Endothelial cell of umbilical vein (primary cell): Measurements from ENCODE around the gene TMEM38A. TPM values are rescaled to one million over a fixed set of nuclear protein-coding genes. Genes with fewer than 3 reads are reported as not detected.

Experiments used
- BruUV-seq: library from RNA; stranded (reverse); fragments of 400-500 nt; replicated peaks from 2 replicates; lab custom pipeline; 2021; lab: Mats Ljungman, UMichigan
- CTCF ChIA-PET: fragments of 300-600, 350-600 bp; sonication (Branson Sonifier 250); formaldehyde crosslinking; loops from one replicate; lab custom pipeline; 2021; ENCODE audit warnings: antibody characterized with exemption, inconsistent platforms; lab: Charles Lee
- POLR2A ChIA-PET: fragments of 300-600, 350-600 bp; sonication (Branson Sonifier 250); formaldehyde crosslinking; loops from one replicate; lab custom pipeline; 2021; ENCODE audit warnings: antibody characterized with exemption, inconsistent platforms; lab: Charles Lee
- DNase-seq: peaks from one replicate; pipeline ENCODE4 v3.0.0-alpha.2; 2011; ENCODE audit warnings: low read depth, low spot score
- FAIRE-seq: peaks from 2 replicates; lab custom pipeline; 2011; peaks lifted over from hg19 to GRCh38; lab: Jason Lieb, UNC
- H2AFZ ChIP-seq: 2 replicates; pipeline ENCODE4 v1.6.0; 2012; ENCODE audit warnings: low read depth, low read length, control low read depth, inconsistent platforms
- H3K27ac ChIP-seq: 2 replicates; pipeline ENCODE4 v1.5.1; 2011; ENCODE audit warnings: low read depth, mild to moderate bottlenecking, control low read depth, low read length, moderate library complexity; ENCODE audit not compliant: insufficient read depth
- H3K27me3 ChIP-seq, 2 experiments: 2 replicates each; pipeline versions ENCODE4 v1.6.0 to v1.6.1; 2011; ENCODE audit warnings: low read length in 2 of 2, mixed read lengths in 1 of 2; ENCODE audit not compliant: control insufficient read depth in 2 of 2, insufficient read depth in 2 of 2
- H3K36me3 ChIP-seq, 2 experiments: 2 replicates in 1 of 2; 3 replicates in 1 of 2; pipeline ENCODE4 v1.5.1; 2011; ENCODE audit warnings: low read length in 2 of 2, mild to moderate bottlenecking in 1 of 2, moderate library complexity in 1 of 2; ENCODE audit not compliant: control insufficient read depth in 2 of 2, insufficient read depth in 2 of 2; ENCODE audit errors: extremely low read depth in 1 of 2
- H3K4me1 ChIP-seq: 3 replicates; pipeline ENCODE4 v1.5.1; 2011; ENCODE audit warnings: mild to moderate bottlenecking, low read length; ENCODE audit not compliant: control insufficient read depth, insufficient read depth; ENCODE audit errors: extremely low read depth
- H3K4me2 ChIP-seq: 2 replicates; pipeline ENCODE4 v1.6.1; 2011; ENCODE audit warnings: low read length, control low read depth, mixed read lengths; ENCODE audit not compliant: insufficient read depth
- H3K4me3 ChIP-seq, 3 experiments: fragments of 200-600 bp in 1 of 3; sonication (generic), shearing (Covaris generic) in 1 of 3; replicated peaks in 1 of 3; 2 replicates each; pipeline ENCODE4 v1.5.1; 2011 to 2016; ENCODE audit warnings: control low read depth in 3 of 3, low read length in 3 of 3, mild to moderate bottlenecking in 2 of 3, inconsistent platforms in 1 of 3, low read depth in 1 of 3, moderate library complexity in 1 of 3; ENCODE audit not compliant: insufficient read depth in 1 of 3
- H3K79me2 ChIP-seq: 2 replicates; pipeline ENCODE4 v1.6.0; 2012; ENCODE audit warnings: low read length, inconsistent platforms; ENCODE audit not compliant: control insufficient read depth, insufficient read depth
- H3K9ac ChIP-seq: replicated peaks from 2 replicates; pipeline ENCODE3; 2011; ENCODE audit warnings: low read length, control low read depth; ENCODE audit not compliant: insufficient read depth; ENCODE audit errors: extremely low read depth
- H3K9me1 ChIP-seq: replicated peaks from 3 replicates; pipeline ENCODE4 v1.6.0; 2011; ENCODE audit warnings: mild to moderate bottlenecking, low read length; ENCODE audit not compliant: control insufficient read depth, insufficient read depth; ENCODE audit errors: extremely low read depth
- H3K9me3 ChIP-seq: replicated peaks from 2 replicates; pipeline ENCODE4 v1.5.1; 2012; ENCODE audit warnings: low read length, inconsistent platforms; ENCODE audit not compliant: control insufficient read depth, insufficient read depth
- H4K20me1 ChIP-seq: replicated peaks from 2 replicates; pipeline ENCODE3; 2011; ENCODE audit warnings: mild to moderate bottlenecking, low read length; ENCODE audit not compliant: control insufficient read depth, insufficient read depth; ENCODE audit errors: extremely low read depth
- CTCF ChIP-seq, 2 donors: IDR thresholded peaks; 1 replicate in 1 of 2; 2 replicates in 1 of 2; pipeline ENCODE4 v1.5.1; 2011; ENCODE audit warnings: low read length in 2 of 2, mild to moderate bottlenecking in 2 of 2, moderate library complexity in 2 of 2, control low read depth in 1 of 2, inconsistent platforms in 1 of 2, low read depth in 1 of 2; ENCODE audit not compliant: insufficient read depth in 1 of 2; ENCODE audit errors: extremely low read depth in 1 of 2
- EZH2 ChIP-seq: IDR thresholded peaks from 2 replicates; pipeline ENCODE4 v1.6.1; 2012; ENCODE audit warnings: borderline replicate concordance, low read depth, mild to moderate bottlenecking, moderate library complexity, low read length, inconsistent platforms; ENCODE audit not compliant: severe bottlenecking
- FOS ChIP-seq: IDR thresholded peaks from 2 replicates; pipeline ENCODE4 v1.6.1; 2011; ENCODE audit warnings: mild to moderate bottlenecking, low read length, moderate library complexity, borderline replicate concordance; ENCODE audit not compliant: insufficient read depth
- GATA2 ChIP-seq: IDR thresholded peaks from 2 replicates; pipeline ENCODE4 v1.7.0; 2011; ENCODE audit warnings: low read depth, mild to moderate bottlenecking, moderate library complexity, mixed read lengths, low read length; ENCODE audit not compliant: insufficient read length, insufficient read depth
- JUN ChIP-seq: IDR thresholded peaks from 2 replicates; pipeline ENCODE4 v1.6.1; 2011; ENCODE audit warnings: borderline replicate concordance, low read depth; ENCODE audit not compliant: insufficient read length, insufficient read depth
- MYC ChIP-seq: IDR thresholded peaks from one replicate; pipeline ENCODE4 v1.6.1; 2011; ENCODE audit warnings: mild to moderate bottlenecking, low read depth, low read length
- POLR2A ChIP-seq: IDR thresholded peaks from 2 replicates; pipeline ENCODE4 v1.6.1; 2012; ENCODE audit warnings: low read depth, mild to moderate bottlenecking, control low read depth, low read length
- POLR2AphosphoS5 ChIP-seq: IDR thresholded peaks from 2 replicates; pipeline ENCODE4 v1.6.1; 2012; ENCODE audit warnings: low read depth, mild to moderate bottlenecking, control low read depth, low read length, moderate library complexity; ENCODE audit not compliant: insufficient read depth
- dilution Hi-C: fragments of 300-500 bp; cut with MboI; formaldehyde crosslinking; loops from one replicate; pipeline ENCODE4 v1.15.0; 2019; ENCODE audit warnings: low sequenced_read_pairs; ENCODE audit not compliant: extremely low pct_ligation_motif_present
- intact Hi-C: fragments of 100-400 bp; cut with micrococcal nuclease; formaldehyde crosslinking; loops from one replicate; pipeline ENCODE4 v1.10.0; 2022
- polyA plus RNA-seq, 4 experiments: library from polyadenylated mRNA; depleted of rRNA in 3 of 4; stranded (reverse) in 3 of 4; unstranded in 1 of 4; fragments of >200 nt; gene quantifications; 2 replicates each; pipeline versions ENCODE4 v1.2.1 to v1.2.3, GENCODE V29; 2011 to 2012; ENCODE audit warnings: missing spikeins in 1 of 4
- total RNA-seq: library from RNA; stranded (reverse); gene quantifications from 2 replicates; pipeline ENCODE4 v1.2.3, GENCODE V29; 2021
- TF ChIP-seq, protein P1 (sequence below): IDR thresholded peaks from 2 replicates; pipeline ENCODE4 v1.6.1; 2011; ENCODE audit not compliant: insufficient read depth, insufficient read length

Gene TMEM38A
- total and polyA plus RNA-seq, 2 donors (not counting 3 experiments of a cell fraction or from before 2014, with no cell fraction given) = 1.6 TPM

DNA sequence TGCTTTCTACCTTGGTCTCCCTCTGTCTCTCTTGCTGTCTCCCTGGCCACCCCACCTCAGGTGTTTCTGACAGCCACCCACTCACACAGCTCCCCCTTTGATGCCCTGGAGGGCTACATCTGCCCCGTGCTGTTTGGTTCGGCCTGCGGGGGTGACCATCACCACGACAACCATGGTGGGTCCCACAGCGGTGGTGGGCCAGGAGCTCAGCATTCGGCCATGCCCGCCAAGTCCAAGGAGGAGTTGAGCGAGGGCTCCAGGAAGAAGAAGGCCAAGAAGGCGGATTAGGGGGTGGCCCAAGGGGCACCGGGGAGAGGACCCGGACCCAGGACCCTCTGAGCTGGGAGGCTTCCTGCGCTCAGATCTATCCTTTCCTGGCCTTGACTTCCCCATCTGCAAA, 27.1 kb downstream of the TMEM38A start:
- no TSS peak for BruUV-seq
- H3K27me3 ChIP-seq = no peaks in the 10 kb centered on the region
- H3K79me2 ChIP-seq = no peaks in the 10 kb centered on the region
- H2AFZ ChIP-seq = no peak overlapping the region
- CTCF ChIA-PET = no interaction called here
- POLR2A ChIA-PET = no interaction called here
- no peaks in the 10 kb centered on the region for H3K36me3 ChIP-seq
- no peak overlapping the region for H3K9ac ChIP-seq
- intact Hi-C loops (no loop called here), dilution Hi-C loops (no loop called here)
- H3K27ac ChIP-seq = no peak overlapping the region
- H3K9me3 ChIP-seq = no peaks in the 10 kb centered on the region
- FAIRE-seq = no peak
- H3K4me3 ChIP-seq = no peak overlapping the region
- H3K4me1 ChIP-seq = peaks cover 3% of the 10 kb centered on the region
- DNase-seq = no peak
- no peaks in the 10 kb centered on the region for H4K20me1 ChIP-seq
- no peak overlapping the region for H3K4me2 ChIP-seq
- no peak for TF ChIP-seq FOS
- TF ChIP-seq POLR2AphosphoS5 = no peak
- TF ChIP-seq CTCF (IDR thresholded peaks at IDR 0.05; ENCODE audit: extremely low read depth in 1 of 2, insufficient read depth in 1 of 2, low read depth in 1 of 2, low read length in 2 of 2) = no peak
- TF ChIP-seq JUN = no peak
- no peak for TF ChIP-seq GATA2
- no peaks in the 10 kb centered on the region for H3K9me1 ChIP-seq

GRCh38 chr19:16698914-16699313, 38.0 kb downstream of the TMEM38A start:
- dilution Hi-C loops = no loop called here
- Histone ChIP-seq H3K27me3 (no peaks in the 10 kb centered on the region), H3K9ac (no peak overlapping the region), H3K79me2 (no peaks in the 10 kb centered on the region), H3K4me3 (no peak overlapping the region), H3K4me1 (no peaks in the 10 kb centered on the region), H3K9me1 (no peaks in the 10 kb centered on the region), H4K20me1 (no peaks in the 10 kb centered on the region), H3K4me2 (no peak overlapping the region), H2AFZ (no peak overlapping the region), H3K9me3 (no peaks in the 10 kb centered on the region), H3K27ac (no peak overlapping the region), H3K36me3 (no peaks in the 10 kb centered on the region)
- TF ChIP-seq POLR2AphosphoS5 = no peak
- TF ChIP-seq CTCF (IDR thresholded peaks at IDR 0.05; ENCODE audit: extremely low read depth in 1 of 2, insufficient read depth in 1 of 2, low read depth in 1 of 2, low read length in 2 of 2) = no peak
- no peak for TF ChIP-seq MYC
- no peak for TF ChIP-seq FOS
- TF ChIP-seq GATA2 = no peak
- TF ChIP-seq JUN = no peak
- no peak for TF ChIP-seq POLR2A
- no peak for TF ChIP-seq EZH2
- TF ChIP-seq, protein P1, sequence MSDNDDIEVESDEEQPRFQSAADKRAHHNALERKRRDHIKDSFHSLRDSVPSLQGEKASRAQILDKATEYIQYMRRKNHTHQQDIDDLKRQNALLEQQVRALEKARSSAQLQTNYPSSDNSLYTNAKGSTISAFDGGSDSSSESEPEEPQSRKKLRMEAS = no peak
- intact Hi-C loops = no loop called here
- ChIA-PET POLR2A (no interaction called here), CTCF (no interaction called here)
- BruUV-seq = no TSS peak
- no peak for DNase-seq
- FAIRE-seq = no peak
